T1000 (cell line): Measurements from ENCODE around the gene TRPM3.
"Not testable (repeated sequence)": the region's sequence is repeated elsewhere in the genome, so short reads cannot be mapped to it uniquely, and the experiment has no call there.

Experiments used
- DNase-seq: peaks from one replicate; lab custom pipeline; 2025; ENCODE audit warnings: mixed read lengths; lab: John Stamatoyannopoulos, UW

The TRPM3 gene

DNA sequence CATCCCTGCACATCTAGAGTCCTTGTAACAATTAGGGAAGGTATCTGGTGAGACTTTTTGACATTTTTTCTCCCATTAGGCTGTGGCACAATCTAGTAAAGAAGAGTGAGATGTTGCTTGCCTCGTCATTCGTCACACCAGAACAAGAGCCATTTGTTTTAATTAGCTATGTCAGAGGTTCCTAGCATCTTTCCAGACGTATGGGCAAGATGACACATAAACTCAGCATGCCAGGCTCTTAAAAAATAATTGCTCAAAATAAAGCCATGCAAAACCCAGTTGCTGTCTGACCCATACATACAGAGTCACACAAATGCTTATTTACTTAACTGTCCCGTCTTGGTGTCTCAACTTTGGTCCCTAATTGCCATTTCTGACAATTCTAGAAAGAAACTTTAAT, 125.9 kb downstream of the TRPM3 start:
- DNase-seq = no peak

DNA sequence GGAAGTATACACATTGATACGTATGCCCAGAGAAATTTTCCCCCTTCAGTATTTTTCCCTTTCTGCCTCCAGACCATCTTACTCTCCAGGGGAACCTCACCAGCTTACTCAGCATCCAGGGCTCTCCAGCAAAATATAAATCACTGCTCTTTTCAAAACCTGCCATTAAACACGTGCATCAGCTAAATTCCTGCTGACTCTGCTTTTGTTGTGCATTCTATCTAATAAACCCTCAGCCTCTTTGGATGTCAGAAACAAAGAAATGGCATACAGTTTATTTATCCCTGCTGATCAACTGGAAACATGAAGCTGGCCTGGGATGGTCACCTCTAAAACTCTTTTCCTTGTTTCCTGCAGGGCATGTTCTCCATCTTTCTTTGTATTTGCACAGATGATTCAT, 126.8 kb downstream of the TRPM3 start:
- DNase-seq = no peak

DNA sequence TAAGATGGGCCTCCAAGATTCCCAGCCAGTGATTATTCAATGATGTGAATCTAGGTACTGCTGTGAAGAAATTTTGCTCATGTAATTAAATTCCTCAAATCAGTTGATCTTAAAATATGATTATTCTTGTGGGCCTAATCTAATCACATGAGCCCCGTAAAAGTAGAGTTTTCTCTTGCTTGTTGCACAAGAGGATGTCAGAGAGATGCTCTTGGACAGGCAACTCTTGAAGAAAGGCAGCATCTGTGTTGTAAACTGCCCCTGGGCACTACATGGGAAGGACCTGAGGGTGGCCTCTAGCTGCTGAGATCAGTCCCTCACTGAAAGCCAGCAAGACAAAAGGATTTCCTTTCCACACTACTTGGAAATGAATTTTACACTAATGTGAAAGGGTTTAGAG, 132.9 kb downstream of the TRPM3 start:
- DNase-seq = no peak

DNA sequence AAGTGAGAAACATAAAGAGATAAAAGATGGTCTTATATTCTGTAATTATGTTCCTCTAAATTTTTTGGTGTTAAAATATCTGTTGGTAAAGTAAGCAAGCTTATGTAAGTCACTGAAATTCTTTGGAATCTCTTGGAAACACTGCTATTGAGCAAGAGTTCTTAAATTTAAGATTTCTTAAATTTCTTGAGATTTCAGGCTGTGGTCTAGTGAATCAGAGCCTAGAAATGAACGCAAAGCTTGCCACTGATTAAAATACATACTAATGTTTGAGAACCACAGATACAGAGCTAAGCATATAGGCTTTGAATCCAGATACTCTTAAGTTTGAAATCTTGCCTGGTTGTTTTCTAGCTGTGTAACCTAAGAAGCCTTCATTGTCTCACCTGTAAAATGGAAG, 133.4 kb downstream of the TRPM3 start:
- no peak for DNase-seq

DNA sequence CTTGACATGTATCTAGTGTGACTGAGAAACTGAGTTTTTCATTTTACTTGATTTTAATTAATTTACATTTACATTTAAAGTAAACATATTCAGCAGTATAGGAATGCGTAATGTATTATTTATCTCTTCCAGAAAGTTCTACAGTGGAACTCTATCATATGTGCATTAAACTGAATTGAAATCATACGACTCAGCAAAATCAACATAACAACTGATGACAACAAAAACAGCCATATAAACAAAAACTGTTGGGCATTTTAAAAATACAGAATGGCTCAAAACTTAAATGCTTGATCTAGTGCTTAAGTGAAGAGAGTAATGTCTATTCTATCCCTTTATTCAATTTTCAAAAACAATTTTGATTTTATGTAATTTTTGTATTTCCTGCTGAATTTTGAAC, 134.4 kb downstream of the TRPM3 start:
- no peak for DNase-seq

DNA sequence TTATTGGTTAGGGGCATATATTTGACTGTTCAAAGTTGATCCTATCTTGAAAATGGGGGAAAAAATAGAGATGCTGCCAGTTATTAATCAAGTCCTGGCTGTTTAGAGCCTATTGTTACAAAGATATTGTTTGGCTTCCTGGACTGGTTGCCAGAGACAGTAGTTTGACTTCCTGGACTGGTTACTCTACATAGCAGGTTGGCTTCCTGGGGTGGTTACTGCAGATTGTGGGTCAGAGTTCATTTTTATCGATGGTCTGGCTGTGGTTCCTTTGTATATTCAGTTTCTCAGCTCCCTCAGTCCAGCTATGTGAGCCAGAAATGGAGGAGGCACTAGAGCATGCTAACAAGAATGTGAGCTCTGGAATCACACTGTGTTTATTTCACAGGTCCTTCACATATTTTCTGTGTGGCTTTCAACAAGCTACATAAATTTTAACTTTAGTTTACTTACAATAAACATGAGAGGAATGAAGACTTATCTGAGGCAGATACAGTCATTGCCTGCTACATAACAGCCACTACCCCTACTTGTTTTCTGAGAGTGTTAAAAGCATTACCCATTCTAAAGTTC, 137.6 kb downstream of the TRPM3 start:
- no peak for DNase-seq

DNA sequence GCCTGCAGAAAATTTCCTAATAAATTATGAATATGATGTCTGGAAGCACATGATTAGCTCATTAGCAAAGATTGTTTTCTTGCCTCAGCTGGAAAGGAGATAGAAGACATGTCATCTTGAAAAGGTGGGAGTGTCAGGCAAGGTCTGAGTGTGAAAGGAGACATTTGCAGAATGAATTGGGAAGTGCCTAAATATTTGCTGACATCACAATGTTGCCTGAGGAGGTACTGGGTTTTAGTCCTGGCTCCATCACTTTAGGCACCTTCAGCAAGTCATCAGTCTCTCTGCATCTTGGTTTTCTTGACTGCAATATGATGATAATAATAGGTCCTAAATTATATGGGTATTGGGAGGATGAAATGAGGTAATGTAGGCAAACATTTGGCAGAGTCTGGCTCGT, 140.1 kb downstream of the TRPM3 start:
- DNase-seq = no peak

DNA sequence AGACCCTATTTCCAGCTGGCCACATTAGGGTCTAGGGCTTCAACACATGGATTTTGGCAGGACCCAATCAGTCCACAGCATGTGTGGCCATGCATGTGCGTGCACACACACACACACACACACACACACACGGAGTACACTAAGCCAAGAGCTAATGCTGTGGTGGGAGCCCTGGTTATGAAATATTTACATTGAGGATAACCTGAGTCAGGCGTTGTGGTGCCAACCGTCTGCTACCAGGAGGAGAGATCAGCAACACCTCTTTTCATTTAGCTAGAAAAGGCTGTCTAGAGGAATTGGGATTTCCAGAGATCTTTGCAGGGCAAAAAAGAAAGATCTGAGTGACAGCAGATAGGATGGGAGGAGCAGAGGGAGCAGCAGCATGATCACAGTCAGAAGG, 141.5 kb downstream of the TRPM3 start:
- DNase-seq = no peak

DNA sequence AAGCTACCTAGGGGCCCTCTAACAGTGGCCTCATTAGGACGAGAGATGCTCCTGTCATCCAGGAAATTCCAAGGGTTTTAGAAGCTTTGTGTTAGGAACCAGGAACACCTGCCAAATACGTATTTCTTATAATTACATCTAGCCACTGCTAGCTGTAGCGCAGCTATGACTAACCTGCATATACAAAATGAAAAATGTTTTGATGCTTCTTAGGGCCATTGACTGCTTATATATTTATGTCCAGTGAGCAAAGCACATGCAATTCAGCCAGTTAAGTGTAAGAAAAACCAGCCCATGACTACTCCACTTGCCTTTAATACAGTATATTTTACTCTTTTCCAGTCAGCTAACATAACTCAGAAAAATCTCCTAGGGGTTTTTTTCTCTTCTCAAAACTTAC, 143.3 kb downstream of the TRPM3 start:
- DNase-seq = no peak

DNA sequence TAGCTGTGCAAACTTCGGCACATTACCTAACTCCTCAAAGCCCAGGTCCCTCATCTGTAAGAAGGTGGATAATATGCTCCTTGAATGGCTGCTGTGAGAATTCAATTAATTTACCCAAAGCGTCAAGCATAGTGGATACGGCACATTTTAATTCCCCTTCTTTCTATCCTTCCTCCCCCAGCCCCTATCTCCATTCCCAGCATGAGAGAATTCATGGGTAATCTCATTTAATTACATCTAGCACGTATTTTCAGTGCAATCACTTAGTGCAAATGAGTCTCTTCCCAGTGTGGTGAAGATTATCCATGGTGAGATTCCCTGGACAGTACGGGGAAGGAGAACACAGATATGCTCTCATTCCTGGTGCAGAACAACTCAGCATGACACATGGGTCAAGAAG, 145.6 kb downstream of the TRPM3 start:
- DNase-seq = no peak

DNA sequence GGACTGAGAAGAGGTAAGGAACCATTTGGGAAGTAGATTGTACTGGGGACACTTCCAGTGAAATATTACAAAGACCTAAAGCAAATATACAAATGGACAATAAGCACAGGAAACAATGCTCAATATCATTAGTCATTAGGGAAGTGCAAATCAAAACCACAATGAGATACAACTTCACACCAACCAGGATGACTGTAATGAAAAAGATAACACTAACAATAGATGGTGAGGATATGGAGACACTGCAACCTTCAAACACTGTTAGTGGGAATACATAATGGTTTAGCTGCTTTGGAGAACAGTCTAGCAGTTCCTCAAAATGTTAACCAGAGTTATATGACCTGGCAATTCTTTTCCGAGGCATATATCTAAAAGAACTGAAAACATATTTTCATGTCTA, 149.7 kb downstream of the TRPM3 start:
- no peak for DNase-seq

DNA sequence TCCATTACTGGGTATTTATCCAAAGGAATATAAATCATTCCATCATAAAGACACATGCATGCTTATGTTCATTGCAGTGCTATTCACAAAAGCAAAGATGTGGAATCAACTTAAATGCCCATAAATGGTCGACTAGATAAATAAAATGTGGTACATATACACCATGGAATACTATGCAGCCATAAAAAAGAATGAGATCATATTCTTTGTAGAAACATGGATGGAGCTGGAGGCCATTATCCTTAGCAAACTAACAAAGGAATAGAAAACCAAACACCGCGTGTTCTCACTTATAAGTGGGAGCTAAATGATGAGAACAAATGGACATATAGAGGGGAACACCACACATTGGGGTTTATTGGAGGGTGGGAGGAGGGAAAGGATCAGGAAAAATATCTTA, 155.0 kb downstream of the TRPM3 start:
- not testable (repeated sequence) for DNase-seq

DNA sequence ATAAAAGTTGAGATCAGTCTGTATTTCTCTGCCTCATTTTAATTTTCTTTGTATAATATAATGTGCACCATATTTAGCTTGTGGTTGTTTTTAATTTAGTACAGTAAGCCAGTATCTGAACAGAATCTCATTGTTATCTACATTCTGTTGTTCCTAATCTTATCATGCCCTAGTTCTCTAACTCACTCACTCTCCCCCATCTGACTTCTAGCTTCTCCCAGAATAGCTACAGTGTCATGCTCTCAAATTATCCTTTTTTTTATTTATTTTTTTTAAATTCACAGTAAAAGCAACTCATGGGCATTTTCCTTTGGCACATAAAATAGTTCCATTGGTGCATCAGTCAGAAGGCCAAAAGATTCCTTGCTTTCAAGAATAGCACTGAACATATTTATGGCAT, 156.6 kb downstream of the TRPM3 start:
- DNase-seq = no peak

DNA sequence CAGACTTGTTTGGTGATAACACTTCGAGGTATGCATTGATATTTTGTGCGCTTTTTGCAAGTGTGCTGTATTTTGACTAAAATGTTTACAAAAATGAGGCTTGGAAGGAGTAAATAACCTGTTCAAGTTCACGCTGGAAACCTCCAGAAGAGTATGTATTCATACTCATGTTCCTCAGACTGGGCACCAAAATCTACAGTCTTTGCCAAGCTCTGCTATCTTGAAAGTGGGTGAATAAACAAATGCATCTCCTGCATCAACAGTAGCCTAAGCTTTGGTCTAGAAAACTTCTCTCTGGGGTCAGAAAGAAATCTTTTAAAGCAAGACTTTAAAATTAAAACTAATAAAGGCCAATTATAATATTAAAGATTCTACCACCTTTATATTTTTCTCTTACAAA, 157.9 kb downstream of the TRPM3 start:
- DNase-seq = no peak

DNA sequence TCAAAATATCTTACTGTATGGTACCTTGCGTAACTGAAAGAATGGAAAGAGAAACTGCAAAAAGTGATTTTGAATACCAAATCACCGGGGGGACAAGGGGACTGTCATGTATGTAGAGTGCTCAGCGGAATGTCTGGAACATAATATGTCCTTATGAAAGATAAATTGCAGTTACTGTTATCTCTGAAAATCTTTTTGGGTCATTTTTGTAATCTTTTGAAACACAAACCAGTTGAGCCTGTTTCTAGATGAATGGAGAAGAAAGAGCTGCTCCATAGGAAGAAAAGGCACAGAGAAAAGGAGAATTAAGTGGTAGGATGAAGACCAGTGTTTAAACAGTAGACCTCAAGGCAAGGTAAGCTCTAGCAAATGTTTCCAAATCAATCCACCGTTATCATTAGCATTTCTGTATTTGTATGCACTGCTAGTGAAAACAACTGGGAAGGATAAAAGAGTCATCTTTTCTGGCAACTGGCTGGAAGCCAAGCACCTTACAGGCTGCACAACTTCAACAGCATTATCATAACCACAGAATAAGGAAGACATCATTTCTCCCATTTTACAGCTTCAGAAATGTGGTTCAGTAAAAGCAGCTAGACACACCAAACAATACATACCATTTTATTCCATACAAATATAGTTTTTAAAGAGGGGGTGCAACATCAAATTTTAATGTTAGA, 158.5 kb downstream of the TRPM3 start:
- DNase-seq = no peak

DNA sequence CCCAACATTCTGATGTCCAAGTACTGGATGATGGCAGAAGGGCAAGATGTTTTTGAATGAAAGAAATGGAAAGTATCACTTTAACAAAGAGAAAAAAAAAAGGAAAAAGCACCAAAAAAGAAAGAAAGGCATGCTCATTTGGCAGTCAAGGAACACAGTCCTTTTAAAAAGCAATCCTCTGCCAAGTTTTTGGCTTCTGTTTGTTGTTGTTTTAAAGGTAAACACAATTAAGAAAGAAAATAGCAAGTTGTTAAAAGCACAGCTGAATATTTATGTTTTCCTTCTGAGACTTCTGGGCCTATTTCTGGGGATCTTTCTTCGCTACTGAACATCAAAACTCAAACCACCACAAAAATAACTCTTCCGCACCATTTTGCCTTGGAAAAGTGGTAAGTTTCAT, 162.1 kb downstream of the TRPM3 start:
- DNase-seq = no peak

DNA sequence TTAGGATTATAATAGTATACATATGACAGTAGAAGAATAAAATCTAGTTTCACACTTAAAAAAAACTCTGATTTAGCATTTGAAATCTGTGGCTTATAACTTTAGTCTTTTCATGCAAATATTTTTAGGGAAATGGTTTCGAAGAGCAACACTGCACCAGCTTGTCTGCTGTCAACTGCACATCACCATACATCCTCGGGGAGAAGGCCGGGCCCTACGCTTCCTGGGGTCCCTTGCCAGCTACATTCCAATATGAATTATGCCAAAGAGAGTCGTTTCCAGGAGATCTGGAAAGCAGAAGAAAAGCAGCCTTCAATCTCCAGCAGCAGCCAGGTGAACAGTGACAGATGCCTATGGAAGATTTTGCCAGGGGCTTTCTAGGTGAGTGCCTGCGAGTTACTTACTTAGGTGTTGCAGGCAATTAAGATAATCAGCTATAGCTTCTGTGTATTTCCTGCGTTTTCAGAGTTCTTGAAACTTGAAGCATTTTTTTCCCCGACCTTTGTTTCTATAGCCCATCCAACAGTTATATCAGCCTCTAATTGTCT, 166.8 kb downstream of the TRPM3 start:
- DNase-seq = no peak

DNA sequence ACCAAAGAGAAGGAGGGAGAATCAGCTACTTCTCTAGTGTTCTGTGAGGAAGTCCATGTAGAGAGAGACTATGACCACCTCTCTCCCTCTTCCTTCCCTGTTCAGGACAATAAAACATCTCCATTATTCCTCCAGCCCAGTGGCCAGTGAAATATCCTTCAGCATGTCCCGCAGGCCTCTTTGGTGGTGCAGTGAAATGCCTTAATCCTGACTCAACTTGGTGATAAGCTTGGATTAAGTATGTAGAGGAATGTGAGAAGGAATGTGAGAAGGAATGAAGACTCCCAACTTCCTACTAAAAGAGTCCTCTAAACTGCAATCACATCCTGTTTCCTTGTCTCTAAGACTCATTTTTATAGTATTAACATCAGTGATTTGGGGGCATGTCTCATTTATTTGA, 167.3 kb downstream of the TRPM3 start:
- DNase-seq = peak; percentile 25

DNA sequence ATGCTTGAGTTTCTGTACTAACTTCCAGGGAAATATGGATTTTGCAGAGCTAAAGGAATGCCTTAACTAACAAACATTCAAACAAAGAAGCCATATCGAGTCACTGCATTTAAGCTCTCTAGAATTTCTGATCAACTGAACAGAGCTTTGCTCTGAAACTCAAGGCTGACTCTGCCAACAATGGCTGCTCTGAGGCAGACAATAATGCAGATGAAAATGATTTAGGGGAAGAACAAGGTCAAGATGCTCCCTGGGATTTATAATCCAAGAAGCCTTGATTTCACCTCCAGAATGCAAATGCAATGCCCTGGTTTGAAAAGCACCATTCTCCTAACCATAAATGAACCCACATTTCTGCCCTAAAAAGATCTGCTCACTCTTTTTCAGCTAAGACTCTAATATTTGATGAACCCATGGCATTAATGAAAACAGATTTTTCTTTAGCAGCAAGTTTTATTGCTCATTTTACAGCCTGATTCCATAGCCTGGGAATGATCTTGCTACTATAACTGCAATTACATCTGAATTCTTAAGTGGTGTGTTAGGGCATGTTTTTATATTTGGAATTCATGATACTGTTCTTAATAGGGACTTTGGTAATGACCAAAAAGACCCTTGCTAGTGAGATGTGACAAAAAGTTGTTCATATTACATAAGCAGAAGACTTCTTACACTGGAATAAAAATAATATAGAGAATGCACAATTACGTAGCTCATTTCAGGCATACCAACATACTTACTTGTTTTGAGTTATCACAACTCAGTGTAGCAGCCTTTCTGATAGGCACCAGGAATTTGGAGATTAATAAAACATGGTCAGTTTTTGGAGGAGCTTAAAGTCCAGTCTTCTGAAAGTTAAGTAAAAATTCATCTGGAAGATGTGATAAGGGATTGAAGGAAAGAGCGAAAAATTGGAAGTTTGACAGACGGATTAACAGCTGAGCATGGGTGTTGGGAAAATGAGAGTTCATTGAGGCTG, 169.4 kb downstream of the TRPM3 start:
- no peak for DNase-seq

DNA sequence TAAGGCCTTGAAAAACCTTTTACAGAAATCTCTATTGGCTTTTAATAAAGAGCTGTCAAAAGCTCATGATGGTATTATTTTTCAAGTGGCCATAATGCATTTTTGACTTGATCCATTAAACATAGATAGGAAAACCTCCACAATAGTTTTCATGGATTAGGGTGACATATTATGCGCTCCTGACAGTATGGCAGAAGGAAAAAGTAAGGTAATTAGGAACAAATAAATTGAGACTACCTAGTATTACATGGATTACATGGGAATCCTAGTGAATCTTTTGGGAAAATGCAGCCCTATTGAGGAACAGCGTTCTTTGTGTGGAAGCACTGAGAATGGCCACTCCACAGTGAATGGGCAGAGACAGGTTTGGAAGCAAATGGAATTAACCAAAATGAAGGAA, 171.2 kb downstream of the TRPM3 start:
- DNase-seq = no peak

DNA sequence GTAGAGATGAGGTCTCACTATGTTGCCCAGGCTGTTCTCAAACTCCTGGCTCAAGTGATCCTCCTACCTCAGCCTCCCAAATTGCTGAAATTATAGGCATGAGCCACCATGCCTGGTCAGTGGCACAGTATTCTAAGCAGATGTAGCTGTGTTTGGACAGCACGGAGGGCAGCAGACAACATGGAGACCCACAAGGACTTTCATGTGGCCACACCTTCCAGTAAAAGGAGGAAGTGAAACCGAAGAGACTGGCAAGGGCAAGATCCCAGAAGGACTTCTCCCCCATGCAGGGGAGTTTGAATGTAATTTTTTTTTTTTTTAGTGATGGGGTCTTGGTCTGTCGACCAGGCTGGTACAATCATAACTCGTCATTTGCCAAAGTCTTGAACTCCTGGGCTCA, 172.2 kb downstream of the TRPM3 start:
- no peak for DNase-seq

DNA sequence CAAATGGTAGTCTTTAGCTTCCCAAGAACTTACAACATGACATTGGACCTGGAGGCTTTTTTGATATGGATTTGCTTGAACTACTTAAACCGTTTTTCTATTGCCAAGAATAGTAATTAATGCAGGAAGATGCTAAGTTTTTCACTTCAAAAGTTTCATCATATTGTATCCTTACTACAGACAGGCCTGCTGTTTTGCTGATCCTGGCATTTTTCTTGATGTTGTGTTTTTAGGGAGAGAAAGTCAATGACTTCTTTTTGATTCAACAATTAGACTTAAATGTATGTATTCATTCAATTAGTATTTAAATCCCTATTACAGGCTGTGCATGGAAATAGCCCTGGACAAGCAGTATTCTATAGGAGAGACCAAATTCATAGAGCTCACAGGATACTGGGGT, 172.7 kb downstream of the TRPM3 start:
- DNase-seq = no peak

DNA sequence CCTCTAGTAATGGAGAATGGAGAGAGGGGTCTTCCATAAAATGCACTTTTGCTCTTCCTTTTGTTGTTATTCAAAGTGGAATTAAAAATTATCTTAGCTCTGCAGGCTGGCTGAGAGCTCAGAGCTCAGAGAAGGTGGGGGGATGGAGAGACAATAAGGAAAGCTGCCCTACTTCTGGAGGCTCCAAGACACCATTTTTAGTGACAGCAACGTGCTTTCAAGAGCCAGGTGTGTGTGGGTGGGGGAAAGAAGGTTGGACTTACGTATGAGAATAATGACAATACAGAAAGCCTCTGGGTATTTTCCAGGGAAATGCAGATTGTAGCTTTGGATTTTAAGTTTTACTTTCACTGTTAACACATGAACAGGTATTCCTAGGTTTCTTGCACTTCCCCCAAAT, 173.9 kb downstream of the TRPM3 start:
- DNase-seq = no peak
